OCI-LY3 (cell line): ENCODE measurements around the gene AACS.

Experiments used
- CTCF ChIP-seq: fragments of 200-600, 300-600 bp; sonication (generic); IDR thresholded peaks from 2 replicates; pipeline ENCODE4 v1.5.1; 2014; ENCODE audit warnings: antibody characterized with exemption, low read length, low read depth
- EZH2phosphoT487 ChIP-seq: fragments of 200-600 bp; shearing (Covaris generic); IDR thresholded peaks from 2 replicates; pipeline ENCODE4 v1.6.1; 2018; ENCODE audit warnings: antibody characterized with exemption, mixed run types, low read depth

GRCh38 chr12:125167658-125168057 lies 102.4 kb downstream of the AACS start:
- TF ChIP-seq CTCF (no peak), EZH2phosphoT487 (no peak)
